Loucy (cell line): ENCODE measurements around the gene TOP2A.

Source experiments
- H2AFZ ChIP-seq: fragments of 200-600 bp; sonication (generic); 2 replicates; pipeline ENCODE4 v1.6.0; 2016; ENCODE audit warnings: antibody characterized with exemption, mild to moderate bottlenecking, low read length, moderate library complexity
- H3F3A ChIP-seq: fragments of 200-600 bp; 2 replicates; pipeline ENCODE4 v1.6.0; 2016; ENCODE audit warnings: antibody characterized with exemption, low read depth, mild to moderate bottlenecking
- H3K27me3 ChIP-seq: fragments of 200-600 bp; sonication (generic); 2 replicates; pipeline ENCODE4 v1.6.1; 2014; ENCODE audit warnings: low read length, mild to moderate bottlenecking; ENCODE audit not compliant: insufficient read depth, poor library complexity, severe bottlenecking
- H3K36me3 ChIP-seq: fragments of 200-600 bp; sonication (generic); 2 replicates; pipeline ENCODE4 v1.6.1; 2016; ENCODE audit warnings: low read length; ENCODE audit not compliant: insufficient read depth
- H3K4me1 ChIP-seq: fragments of 200-600 bp; sonication (generic); 2 replicates; pipeline ENCODE4 v1.5.1; 2014; ENCODE audit warnings: low read length, mild to moderate bottlenecking; ENCODE audit not compliant: insufficient read depth, poor library complexity, severe bottlenecking
- H3K4me2 ChIP-seq: fragments of 200-600 bp; sonication (generic); 2 replicates; pipeline ENCODE4 v1.6.0; 2014; ENCODE audit warnings: antibody characterized with exemption, low read length, low read depth, mild to moderate bottlenecking; ENCODE audit not compliant: poor library complexity, severe bottlenecking
- H3K4me3 ChIP-seq: fragments of 200-600 bp; sonication (generic); 2 replicates; pipeline ENCODE4 v1.5.1; 2014; ENCODE audit warnings: low read length, mild to moderate bottlenecking, mixed read lengths; ENCODE audit not compliant: poor library complexity, severe bottlenecking
- H3K79me2 ChIP-seq: fragments of 200-600 bp; sonication (generic); 2 replicates; pipeline ENCODE4 v1.6.1; 2014; ENCODE audit warnings: low read length; ENCODE audit not compliant: insufficient read depth
- H3K9ac ChIP-seq: fragments of 200-600 bp; sonication (generic); 2 replicates; pipeline ENCODE4 v1.6.0; 2014; ENCODE audit warnings: mild to moderate bottlenecking, low read depth, low read length, moderate library complexity; ENCODE audit not compliant: poor library complexity, severe bottlenecking
- H3K9me2 ChIP-seq: fragments of 200-600 bp; sonication (generic); replicated peaks from 2 replicates; pipeline ENCODE4 v1.6.1; 2016; ENCODE audit warnings: low read depth, low read length, mixed read lengths
- H3K9me3 ChIP-seq: fragments of 200-600 bp; sonication (generic); 2 replicates; pipeline ENCODE4 v1.6.1; 2014; ENCODE audit warnings: mild to moderate bottlenecking, antibody characterized with exemption, low read length, low read depth; ENCODE audit not compliant: insufficient read depth
- H4K20me1 ChIP-seq: fragments of 200-600 bp; sonication (generic); 2 replicates; pipeline ENCODE4 v1.6.0; 2014; ENCODE audit warnings: antibody characterized with exemption, low read length, mild to moderate bottlenecking; ENCODE audit not compliant: insufficient read depth, poor library complexity, severe bottlenecking
- EZH2phosphoT487 ChIP-seq: fragments of 200-600 bp; IDR thresholded peaks from 2 replicates; pipeline ENCODE4 v1.6.1; 2018; ENCODE audit warnings: antibody characterized with exemption, mild to moderate bottlenecking, moderate library complexity, borderline replicate concordance
- TF ChIP-seq, protein P1 (sequence below): fragments of 200-600 bp; sonication (generic); conservative IDR thresholded peaks from 2 replicates; pipeline ENCODE4 v1.5.1; 2014; ENCODE audit warnings: mild to moderate bottlenecking, antibody characterized with exemption, low read length

The TOP2A gene

DNA sequence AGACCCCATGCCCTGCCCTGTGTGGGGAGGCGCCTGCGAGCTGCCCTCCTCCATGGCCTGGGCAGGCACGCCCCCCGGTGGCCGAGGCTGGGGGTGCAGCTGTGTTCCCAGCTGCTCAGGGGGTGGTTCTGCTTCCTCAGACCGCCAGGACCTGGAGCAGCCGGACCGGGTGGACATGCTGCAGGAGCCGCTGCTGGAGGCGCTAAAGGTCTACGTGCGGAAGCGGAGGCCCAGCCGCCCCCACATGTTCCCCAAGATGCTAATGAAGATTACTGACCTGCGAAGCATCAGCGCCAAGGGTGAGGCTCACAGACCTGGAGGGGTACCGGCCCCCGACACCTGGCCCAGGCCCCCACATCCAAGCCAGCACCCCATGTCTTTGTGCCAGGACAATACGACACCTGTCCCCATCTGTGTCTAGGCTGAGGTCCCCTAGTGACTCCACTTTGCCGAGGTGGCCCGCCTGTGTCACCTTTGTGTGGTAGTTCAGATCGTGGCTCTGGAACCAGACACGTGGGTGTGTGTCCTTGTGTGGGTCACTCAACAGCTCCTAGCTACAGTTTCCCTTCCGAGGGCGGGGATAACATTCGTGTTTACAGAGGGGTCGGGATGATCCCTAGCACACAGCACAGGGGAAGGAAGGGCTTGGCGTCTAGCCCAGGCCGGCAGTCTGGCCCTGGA is 62.4 kb downstream of the TOP2A start:
- TF ChIP-seq, protein P1, sequence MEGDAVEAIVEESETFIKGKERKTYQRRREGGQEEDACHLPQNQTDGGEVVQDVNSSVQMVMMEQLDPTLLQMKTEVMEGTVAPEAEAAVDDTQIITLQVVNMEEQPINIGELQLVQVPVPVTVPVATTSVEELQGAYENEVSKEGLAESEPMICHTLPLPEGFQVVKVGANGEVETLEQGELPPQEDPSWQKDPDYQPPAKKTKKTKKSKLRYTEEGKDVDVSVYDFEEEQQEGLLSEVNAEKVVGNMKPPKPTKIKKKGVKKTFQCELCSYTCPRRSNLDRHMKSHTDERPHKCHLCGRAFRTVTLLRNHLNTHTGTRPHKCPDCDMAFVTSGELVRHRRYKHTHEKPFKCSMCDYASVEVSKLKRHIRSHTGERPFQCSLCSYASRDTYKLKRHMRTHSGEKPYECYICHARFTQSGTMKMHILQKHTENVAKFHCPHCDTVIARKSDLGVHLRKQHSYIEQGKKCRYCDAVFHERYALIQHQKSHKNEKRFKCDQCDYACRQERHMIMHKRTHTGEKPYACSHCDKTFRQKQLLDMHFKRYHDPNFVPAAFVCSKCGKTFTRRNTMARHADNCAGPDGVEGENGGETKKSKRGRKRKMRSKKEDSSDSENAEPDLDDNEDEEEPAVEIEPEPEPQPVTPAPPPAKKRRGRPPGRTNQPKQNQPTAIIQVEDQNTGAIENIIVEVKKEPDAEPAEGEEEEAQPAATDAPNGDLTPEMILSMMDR, result peak; percentile 99
- no peak for TF ChIP-seq EZH2phosphoT487
- no peaks in the 10 kb centered on the region for H3K4me1 ChIP-seq

DNA sequence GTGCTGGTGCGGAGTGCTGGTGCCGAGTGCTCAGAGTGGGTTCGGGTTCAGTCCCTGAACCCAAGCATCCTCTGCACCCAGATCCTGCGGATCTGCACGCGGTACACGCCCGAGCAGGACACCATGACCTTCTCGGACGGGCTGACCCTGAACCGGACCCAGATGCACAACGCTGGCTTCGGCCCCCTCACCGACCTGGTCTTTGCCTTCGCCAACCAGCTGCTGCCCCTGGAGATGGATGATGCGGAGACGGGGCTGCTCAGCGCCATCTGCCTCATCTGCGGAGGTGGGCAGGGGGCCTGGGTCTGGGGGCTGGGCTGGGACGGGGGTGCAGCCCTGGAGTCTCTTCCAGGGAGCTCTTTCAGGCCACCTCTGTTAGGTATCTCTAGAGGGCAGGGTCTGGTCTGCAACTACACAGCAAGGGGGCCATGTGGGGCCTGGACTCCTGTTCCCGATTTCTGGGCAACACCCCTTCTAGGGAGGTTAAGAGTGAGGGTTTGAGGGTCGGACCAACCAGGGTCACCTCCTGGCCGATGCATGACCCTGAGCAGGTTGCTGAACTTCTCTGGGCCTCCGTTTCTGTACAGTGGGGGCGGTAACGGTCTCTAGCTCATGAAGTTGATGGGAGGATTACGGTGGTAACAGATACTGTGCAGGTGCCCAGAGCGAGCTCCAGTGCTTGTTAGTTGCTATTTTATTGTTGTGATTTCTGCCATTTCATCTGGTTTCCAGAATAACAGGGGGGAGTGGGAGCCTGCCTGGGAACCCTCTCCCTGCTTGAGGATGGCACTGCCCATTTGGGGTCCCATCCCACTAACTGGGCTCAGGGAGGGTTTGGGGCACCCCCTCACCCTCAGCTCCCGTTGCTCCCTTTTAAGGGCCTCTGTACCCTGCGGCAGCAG is 63.2 kb downstream of the TOP2A start:
- H3F3A ChIP-seq, result no peaks in the 10 kb centered on the region
- no peak overlapping the region for H2AFZ ChIP-seq
- peaks cover 41% of the 10 kb centered on the region; the same call in 1 of the 2 replicates for H3K36me3 ChIP-seq
- no peaks in the 10 kb centered on the region for H3K9me2 ChIP-seq
- H3K4me1 ChIP-seq, result no peaks in the 10 kb centered on the region
- H4K20me1 ChIP-seq, result no peaks in the 10 kb centered on the region
- no peak overlapping the region for H3K4me3 ChIP-seq
- H3K9me3 ChIP-seq, result no peaks in the 10 kb centered on the region
- peak overlapping the region; percentile 12 for H3K9ac ChIP-seq
- H3K79me2 ChIP-seq, result peaks cover 2% of the 10 kb centered on the region; the same call in 1 of the 2 replicates
- H3K27me3 ChIP-seq, result no peaks in the 10 kb centered on the region
- H3K4me2 ChIP-seq, result no peak overlapping the region
- TF ChIP-seq EZH2phosphoT487, result no peak
- TF ChIP-seq, protein P1, result no peak

More for the DNA sequence above, 62.4 kb downstream of the TOP2A start:
- H3K4me2 ChIP-seq, result no peak overlapping the region
- H3K9me2 ChIP-seq, result no peaks in the 10 kb centered on the region
- no peak overlapping the region for H3K4me3 ChIP-seq
- no peak overlapping the region for H2AFZ ChIP-seq
- no peaks in the 10 kb centered on the region for H3K27me3 ChIP-seq
- peak overlapping the region; percentile 12 for H3K9ac ChIP-seq
- H3K36me3 ChIP-seq, result peaks cover 34% of the 10 kb centered on the region; the same call in 1 of the 2 replicates
- no peaks in the 10 kb centered on the region for H3F3A ChIP-seq
- no peaks in the 10 kb centered on the region for H4K20me1 ChIP-seq
- H3K79me2 ChIP-seq, result no peaks in the 10 kb centered on the region
- H3K9me3 ChIP-seq, result no peaks in the 10 kb centered on the region

DNA sequence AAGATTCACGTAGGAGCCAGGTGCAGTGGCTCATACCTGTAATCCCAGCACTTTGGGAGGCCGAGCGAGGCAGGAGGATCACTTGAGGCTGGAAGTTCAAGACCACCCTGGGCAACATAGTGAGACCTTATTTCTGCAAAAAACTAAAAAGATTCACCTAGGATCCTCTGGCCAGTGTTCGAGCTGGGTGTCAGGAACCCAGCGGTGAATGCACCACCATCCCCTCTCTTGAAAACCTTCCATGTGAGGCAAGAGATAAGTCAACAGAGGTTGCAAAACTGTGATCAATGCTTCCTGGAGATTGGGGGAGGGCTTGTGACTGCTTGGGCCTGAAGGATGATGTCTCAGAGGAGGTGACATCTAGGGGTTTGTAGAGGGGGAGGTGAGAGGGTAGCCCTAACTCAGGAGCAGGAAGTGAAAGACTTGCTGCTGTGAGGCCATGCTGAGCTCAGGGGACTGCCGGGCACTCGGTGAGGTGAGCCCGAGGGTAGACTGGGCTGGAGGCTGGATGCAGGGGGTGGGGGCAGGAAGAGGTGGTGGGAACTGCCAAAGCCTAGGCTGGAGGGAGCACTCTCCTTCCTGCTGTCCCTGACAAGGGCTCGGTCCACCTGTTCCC is 64.8 kb downstream of the TOP2A start:
- H3F3A ChIP-seq, result no peaks in the 10 kb centered on the region
- no peak for TF ChIP-seq EZH2phosphoT487
- TF ChIP-seq, protein P1, result no peak
- H3K9me3 ChIP-seq, result no peaks in the 10 kb centered on the region
- H3K4me3 ChIP-seq, result no peak overlapping the region
- H3K4me2 ChIP-seq, result no peak overlapping the region
- H3K9ac ChIP-seq, result no peak overlapping the region
- no peak overlapping the region for H2AFZ ChIP-seq
- no peaks in the 10 kb centered on the region for H3K9me2 ChIP-seq
- H3K36me3 ChIP-seq, result peaks cover 49% of the 10 kb centered on the region; the same call in 1 of the 2 replicates
- H3K27me3 ChIP-seq, result no peaks in the 10 kb centered on the region
- peaks cover 7% of the 10 kb centered on the region for H3K4me1 ChIP-seq
- H4K20me1 ChIP-seq, result no peaks in the 10 kb centered on the region
- peaks cover 18% of the 10 kb centered on the region; the same call in 1 of the 2 replicates for H3K79me2 ChIP-seq
